ENCODE data around the gene PRPF6. TPM values are rescaled to one million over a fixed set of nuclear protein-coding genes. Genes with fewer than 3 reads are reported as not detected.
A peak's percentile ranks its signal among the peaks of the same experiment; 100 is the strongest.

PRPF6 gene
- total RNA-seq, 2 experiments from 2014 or later = 64.5 to 64.6 TPM

DNA sequence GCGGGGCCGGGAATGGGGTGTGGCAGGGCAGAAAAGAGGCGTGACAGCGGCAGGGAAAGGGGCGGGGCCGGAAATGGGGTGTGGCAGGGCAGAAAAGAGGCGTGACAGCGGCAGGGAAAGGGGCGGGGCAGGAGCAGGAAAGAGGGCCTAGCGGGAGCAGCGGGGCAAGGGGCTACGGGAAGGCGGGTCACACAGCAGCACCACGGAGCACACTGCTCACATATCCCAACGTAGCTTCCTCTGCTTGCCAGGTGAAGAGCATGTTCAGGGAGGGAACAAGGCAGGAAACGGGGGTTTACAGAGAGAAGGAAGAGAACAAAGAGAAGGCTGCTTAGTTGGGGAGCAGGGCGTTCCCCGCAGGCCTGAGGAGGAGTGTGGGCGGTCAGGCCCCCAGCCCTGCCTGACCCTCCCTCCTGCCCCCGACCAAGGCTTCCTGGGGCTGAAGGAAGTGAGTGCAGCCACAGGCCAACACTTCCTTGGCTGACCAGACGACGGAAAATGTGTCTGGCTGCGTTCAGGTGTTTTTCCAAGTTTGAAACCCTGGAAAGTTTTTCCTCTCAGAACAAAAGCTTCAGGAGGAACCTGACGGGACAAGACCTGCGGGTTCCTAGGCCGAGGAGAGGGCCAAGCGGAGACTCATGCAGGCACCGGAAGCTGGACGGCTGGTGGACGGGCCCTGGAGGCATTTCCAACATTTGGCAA is 38.5 kb upstream of the PRPF6 start:
- Mint-ChIP-seq H3K9me3 (no peaks in the 10 kb centered on the region), H3K4me1 (peaks cover 17% of the 10 kb centered on the region), H3K27ac (peak overlapping the region; percentile 48), H3K36me3 (peaks cover 15% of the 10 kb centered on the region), H3K4me3 (no peak overlapping the region), H3K27me3 (no peaks in the 10 kb centered on the region)
- DNase-seq = peak; percentile 60

DNA sequence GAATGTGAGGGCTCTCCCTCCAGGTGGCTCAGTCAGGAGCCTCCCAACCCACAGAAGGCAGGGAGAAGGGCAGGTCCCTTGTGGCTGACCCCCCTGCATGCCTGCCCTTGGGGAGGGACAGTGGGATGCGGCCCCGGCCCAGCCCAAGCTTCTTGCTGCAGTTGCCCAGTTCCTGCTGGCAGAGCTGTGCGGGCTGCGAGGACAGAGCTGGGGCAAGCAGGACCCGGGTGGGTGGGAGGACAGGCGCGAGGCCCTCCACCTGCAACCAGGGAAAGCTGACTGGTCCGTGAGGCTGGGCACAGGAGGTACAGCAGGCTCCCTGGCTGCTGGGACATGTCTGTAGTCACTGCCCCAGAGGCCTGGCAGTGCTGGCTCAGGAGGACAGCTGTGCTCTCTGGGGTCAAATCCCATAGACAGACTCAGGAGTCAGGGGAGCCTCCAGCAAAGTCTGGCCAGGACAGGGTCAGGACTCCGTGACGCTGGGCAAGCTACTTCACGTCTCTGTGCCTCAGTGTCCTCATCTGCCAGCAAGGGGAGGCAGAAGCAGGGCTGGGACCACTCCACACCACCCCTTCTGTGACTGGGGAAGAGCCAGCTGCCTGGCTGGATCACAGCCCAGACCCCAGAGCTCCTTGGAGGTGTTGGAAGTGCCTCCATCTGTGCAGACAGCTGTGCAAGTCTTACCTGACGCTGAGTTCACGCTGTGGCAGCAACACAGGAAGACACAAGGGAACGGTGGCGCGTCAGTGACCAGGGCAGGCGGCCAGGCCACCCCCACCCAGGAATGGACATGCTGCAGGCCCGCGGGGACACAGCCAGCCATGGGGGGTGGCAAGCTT is 37.7 kb upstream of the PRPF6 start:
- DNase-seq = no peak

DNA sequence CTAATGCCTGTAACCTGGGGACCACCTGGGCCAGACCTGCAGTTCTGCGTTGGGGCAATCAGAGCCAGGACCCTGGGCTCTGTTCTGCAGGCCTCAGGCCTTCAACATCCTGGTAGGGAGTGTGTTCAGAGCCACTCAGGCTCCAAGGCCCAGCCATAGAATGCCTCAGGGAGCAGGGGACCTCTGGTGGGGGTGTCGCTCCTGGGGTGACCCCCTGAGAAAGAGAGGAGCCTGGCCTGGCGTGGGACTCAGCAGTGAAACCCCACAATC is 37.2 kb upstream of the PRPF6 start:
- no peak overlapping the region for H3K4me3 Mint-ChIP-seq
- no peak overlapping the region for H3K27ac Mint-ChIP-seq
- H3K9me3 Mint-ChIP-seq = no peaks in the 10 kb centered on the region
- H3K4me1 Mint-ChIP-seq = peaks cover 31% of the 10 kb centered on the region
- H3K27me3 Mint-ChIP-seq = no peaks in the 10 kb centered on the region
- peaks cover 12% of the 10 kb centered on the region for H3K36me3 Mint-ChIP-seq
- no peak for DNase-seq

More for the DNA sequence above, 37.7 kb upstream of the PRPF6 start:
- Mint-ChIP-seq H3K27ac (peak overlapping the region; percentile 16), H3K9me3 (no peaks in the 10 kb centered on the region), H3K36me3 (peaks cover 11% of the 10 kb centered on the region), H3K4me1 (peaks cover 25% of the 10 kb centered on the region), H3K4me3 (no peak overlapping the region), H3K27me3 (no peaks in the 10 kb centered on the region)

GRCh38 chr20:63944078-63944941 is 36.6 kb upstream of the PRPF6 start:
- no peaks in the 10 kb centered on the region for H3K9me3 Mint-ChIP-seq
- H3K36me3 Mint-ChIP-seq = peaks cover 12% of the 10 kb centered on the region
- DNase-seq = no peak
- no peak overlapping the region for H3K4me3 Mint-ChIP-seq
- peaks cover 36% of the 10 kb centered on the region for H3K4me1 Mint-ChIP-seq
- no peaks in the 10 kb centered on the region for H3K27me3 Mint-ChIP-seq
- no peak overlapping the region for H3K27ac Mint-ChIP-seq

GRCh38 chr20:63945031-63945658 is 35.8 kb upstream of the PRPF6 start:
- no peak overlapping the region for H3K4me3 Mint-ChIP-seq
- no peak overlapping the region for H3K27ac Mint-ChIP-seq
- H3K27me3 Mint-ChIP-seq = no peaks in the 10 kb centered on the region
- H3K4me1 Mint-ChIP-seq = peaks cover 41% of the 10 kb centered on the region
- H3K9me3 Mint-ChIP-seq = no peaks in the 10 kb centered on the region
- peaks cover 12% of the 10 kb centered on the region for H3K36me3 Mint-ChIP-seq
- DNase-seq = no peak

- DNase-seq = no peak
- H3K27me3 Mint-ChIP-seq = no peaks in the 10 kb centered on the region
- H3K36me3 Mint-ChIP-seq = peaks cover 9% of the 10 kb centered on the region
- no peak overlapping the region for H3K4me3 Mint-ChIP-seq
- peaks cover 38% of the 10 kb centered on the region for H3K4me1 Mint-ChIP-seq
- no peaks in the 10 kb centered on the region for H3K9me3 Mint-ChIP-seq
- no peak overlapping the region for H3K27ac Mint-ChIP-seq
Observed at GRCh38 chr20:63945921-63946920, 34.7 kb upstream of the PRPF6 start.

DNA sequence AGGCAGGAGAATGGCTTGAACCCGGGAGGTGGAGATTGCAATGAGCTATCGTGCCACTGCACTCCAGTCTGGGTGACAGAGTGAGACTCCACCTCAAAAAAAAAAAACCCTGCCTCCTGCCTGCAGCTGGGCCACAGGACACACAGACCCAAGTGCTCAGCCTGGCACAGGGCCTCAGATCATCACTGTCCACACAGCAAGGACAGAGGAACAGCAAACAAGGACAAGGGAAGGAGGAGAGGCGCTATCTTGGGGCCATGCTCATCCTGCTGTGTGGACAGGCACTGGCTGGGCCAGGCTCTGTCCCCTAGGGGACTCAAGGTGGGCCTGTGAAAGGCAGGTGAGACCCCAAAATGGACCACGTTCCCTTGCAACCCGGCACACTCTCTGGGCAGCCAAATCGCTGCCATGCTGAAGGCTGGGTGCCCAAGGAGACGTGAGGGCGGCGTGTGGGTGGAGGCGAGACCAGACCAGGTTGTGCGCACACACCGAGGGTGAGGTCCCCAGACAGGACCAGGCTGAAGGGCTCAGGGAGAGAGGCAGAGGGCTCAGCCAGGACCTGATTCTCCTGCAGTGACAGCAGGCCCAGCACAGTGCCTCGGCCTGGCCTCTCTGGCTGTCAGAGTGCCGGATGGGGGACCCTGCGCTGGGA is 33.8 kb upstream of the PRPF6 start:
- H3K4me1 Mint-ChIP-seq = peaks cover 37% of the 10 kb centered on the region
- peak overlapping the region; percentile 71 for H3K27ac Mint-ChIP-seq

GRCh38 chr20:63947638-63948456 is 33.1 kb upstream of the PRPF6 start:
- H3K27ac Mint-ChIP-seq = peak overlapping the region; percentile 88
- H3K27me3 Mint-ChIP-seq = no peaks in the 10 kb centered on the region
- H3K4me3 Mint-ChIP-seq = peak overlapping the region; percentile 68
- peaks cover 5% of the 10 kb centered on the region for H3K36me3 Mint-ChIP-seq
- peaks cover 34% of the 10 kb centered on the region for H3K4me1 Mint-ChIP-seq
- no peaks in the 10 kb centered on the region for H3K9me3 Mint-ChIP-seq
- DNase-seq = peak; percentile 46

More for the DNA sequence above, 33.8 kb upstream of the PRPF6 start:
- DNase-seq = no peak
- H3K36me3 Mint-ChIP-seq = peaks cover 8% of the 10 kb centered on the region
- H3K4me3 Mint-ChIP-seq = no peak overlapping the region
- no peaks in the 10 kb centered on the region for H3K27me3 Mint-ChIP-seq
- no peaks in the 10 kb centered on the region for H3K9me3 Mint-ChIP-seq

GRCh38 chr20:63950701-63951397 is 30.1 kb upstream of the PRPF6 start:
- Mint-ChIP-seq H3K27ac (no peak overlapping the region), H3K4me3 (no peak overlapping the region)

DNA sequence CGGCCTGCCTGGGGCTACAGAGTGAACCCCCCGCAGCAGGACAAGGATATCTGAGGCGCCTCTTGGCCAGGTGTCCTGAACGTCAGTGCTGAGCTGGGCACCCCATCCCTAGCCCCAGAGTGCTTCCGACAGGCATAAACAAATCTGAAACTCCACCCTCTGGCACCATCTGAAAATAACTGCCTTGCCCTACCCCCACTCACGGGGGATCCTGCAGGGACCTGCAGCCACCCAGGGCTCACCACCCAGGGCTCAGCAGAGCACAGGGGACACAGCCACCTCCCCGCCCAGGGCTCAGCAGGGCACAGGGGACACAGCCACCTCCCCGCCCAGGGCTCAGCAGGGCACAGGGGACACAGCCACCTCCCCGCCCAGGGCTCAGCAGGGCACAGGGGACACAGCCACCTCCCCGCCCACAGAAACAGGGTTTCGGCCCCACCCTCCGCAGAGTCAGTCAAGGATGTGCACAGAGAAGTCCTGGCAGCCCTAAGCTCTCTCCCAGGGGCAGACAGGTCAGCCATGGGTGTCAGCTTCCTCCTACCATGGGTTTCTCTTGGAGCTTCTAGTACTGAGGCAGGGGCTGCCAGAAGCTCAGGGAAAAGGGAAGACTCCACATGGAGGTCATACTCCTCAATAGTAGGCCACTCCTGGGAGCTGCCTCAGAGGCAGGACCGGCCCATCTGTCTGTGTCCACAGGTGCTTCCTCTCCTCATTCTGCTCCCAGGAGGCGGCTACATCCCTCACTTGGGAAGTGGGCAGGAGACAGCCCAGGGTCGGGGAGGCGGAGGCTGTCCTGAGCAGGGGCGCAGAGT is 29.3 kb upstream of the PRPF6 start:
- H3K27me3 Mint-ChIP-seq = no peaks in the 10 kb centered on the region
- DNase-seq = no peak
- no peak overlapping the region for H3K4me3 Mint-ChIP-seq
- H3K9me3 Mint-ChIP-seq = no peaks in the 10 kb centered on the region
- peaks cover 9% of the 10 kb centered on the region for H3K36me3 Mint-ChIP-seq
- H3K4me1 Mint-ChIP-seq = peaks cover 48% of the 10 kb centered on the region
- H3K27ac Mint-ChIP-seq = no peak overlapping the region

More at GRCh38 chr20:63950701-63951397, 30.1 kb upstream of the PRPF6 start:
- Mint-ChIP-seq H3K9me3 (no peaks in the 10 kb centered on the region), H3K4me1 (peaks cover 48% of the 10 kb centered on the region), H3K27me3 (no peaks in the 10 kb centered on the region), H3K36me3 (peaks cover 9% of the 10 kb centered on the region)
- DNase-seq = no peak

GRCh38 chr20:63952210-63952535 is 28.8 kb upstream of the PRPF6 start:
- no peak for DNase-seq
- peaks cover 6% of the 10 kb centered on the region for H3K36me3 Mint-ChIP-seq
- H3K27ac Mint-ChIP-seq = no peak overlapping the region
- no peaks in the 10 kb centered on the region for H3K9me3 Mint-ChIP-seq
- peaks cover 47% of the 10 kb centered on the region for H3K4me1 Mint-ChIP-seq
- no peaks in the 10 kb centered on the region for H3K27me3 Mint-ChIP-seq
- no peak overlapping the region for H3K4me3 Mint-ChIP-seq

- peaks cover 46% of the 10 kb centered on the region for H3K4me1 Mint-ChIP-seq
Observed at GRCh38 chr20:63952769-63953168, 28.2 kb upstream of the PRPF6 start.

More at GRCh38 chr20:63952769-63953168, 28.2 kb upstream of the PRPF6 start:
- H3K36me3 Mint-ChIP-seq = peaks cover 6% of the 10 kb centered on the region
- H3K27me3 Mint-ChIP-seq = no peaks in the 10 kb centered on the region
- H3K9me3 Mint-ChIP-seq = no peaks in the 10 kb centered on the region
- no peak for DNase-seq
- no peak overlapping the region for H3K27ac Mint-ChIP-seq
- H3K4me3 Mint-ChIP-seq = no peak overlapping the region
